Measurements from ENCODE around the gene LDLRAP1.

DNA sequence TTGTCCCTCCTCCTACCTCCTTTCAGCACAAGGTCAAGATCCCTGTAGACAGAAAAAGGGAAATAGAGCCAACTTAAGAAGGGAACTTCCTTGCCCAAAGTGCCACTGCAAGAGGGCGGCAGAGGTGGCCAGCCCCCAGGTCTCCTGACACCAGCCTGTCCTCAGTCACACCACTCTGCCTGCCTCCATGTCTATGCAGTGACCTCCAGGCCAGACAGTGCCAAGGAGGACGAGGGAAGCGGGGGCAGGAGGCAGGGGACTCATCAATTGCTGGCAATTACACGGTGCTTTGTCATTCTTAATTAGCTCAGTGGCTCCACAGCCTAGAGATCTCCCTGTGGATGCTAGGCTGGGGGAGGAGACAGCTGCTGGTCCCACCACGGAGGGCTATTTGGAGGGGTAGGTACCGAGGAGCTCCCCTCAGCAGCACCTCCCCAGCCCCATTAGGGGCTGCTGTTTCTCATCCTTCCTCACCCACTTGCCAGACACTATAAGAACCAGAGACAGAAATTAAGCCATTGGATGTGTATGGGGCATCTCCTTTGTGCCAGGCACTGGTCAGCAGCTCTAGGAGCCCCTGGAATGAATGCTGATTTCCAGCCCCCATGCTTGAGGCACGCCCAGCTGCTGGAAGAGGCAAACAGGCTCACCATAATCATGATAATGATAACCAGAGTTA is 6.1 kb upstream of the LDLRAP1 start:
- TF ChIP-seq, protein P1, sequence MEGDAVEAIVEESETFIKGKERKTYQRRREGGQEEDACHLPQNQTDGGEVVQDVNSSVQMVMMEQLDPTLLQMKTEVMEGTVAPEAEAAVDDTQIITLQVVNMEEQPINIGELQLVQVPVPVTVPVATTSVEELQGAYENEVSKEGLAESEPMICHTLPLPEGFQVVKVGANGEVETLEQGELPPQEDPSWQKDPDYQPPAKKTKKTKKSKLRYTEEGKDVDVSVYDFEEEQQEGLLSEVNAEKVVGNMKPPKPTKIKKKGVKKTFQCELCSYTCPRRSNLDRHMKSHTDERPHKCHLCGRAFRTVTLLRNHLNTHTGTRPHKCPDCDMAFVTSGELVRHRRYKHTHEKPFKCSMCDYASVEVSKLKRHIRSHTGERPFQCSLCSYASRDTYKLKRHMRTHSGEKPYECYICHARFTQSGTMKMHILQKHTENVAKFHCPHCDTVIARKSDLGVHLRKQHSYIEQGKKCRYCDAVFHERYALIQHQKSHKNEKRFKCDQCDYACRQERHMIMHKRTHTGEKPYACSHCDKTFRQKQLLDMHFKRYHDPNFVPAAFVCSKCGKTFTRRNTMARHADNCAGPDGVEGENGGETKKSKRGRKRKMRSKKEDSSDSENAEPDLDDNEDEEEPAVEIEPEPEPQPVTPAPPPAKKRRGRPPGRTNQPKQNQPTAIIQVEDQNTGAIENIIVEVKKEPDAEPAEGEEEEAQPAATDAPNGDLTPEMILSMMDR (IDR thresholded peaks at IDR 0.05 in 2 of 3, conservative IDR thresholded peaks at IDR 0.05 in 1 of 3; ENCODE audit: borderline replicate concordance in 1 of 3, insufficient read depth in 1 of 3, low read depth in 2 of 3, low read length in 2 of 3): no peak
- TF ChIP-seq SP1 (IDR thresholded peaks at IDR 0.05; ENCODE audit: low read depth) (no peak), POLR2A (IDR thresholded peaks at IDR 0.05; ENCODE audit: borderline replicate concordance, extremely low read depth, insufficient read depth, insufficient read length) (no peak), EZH2phosphoT487 (IDR thresholded peaks at IDR 0.05; ENCODE audit: borderline replicate concordance) (no peak), POLR2AphosphoS5 (IDR thresholded peaks at IDR 0.05; ENCODE audit: low read depth, low read length) (no peak), RAD21 (IDR thresholded peaks at IDR 0.05; ENCODE audit: low read depth) (no peak), TCF7L2 (IDR thresholded peaks at IDR 0.05; ENCODE audit: borderline replicate concordance, extremely low read depth, insufficient read depth, insufficient read length) (no peak), MAX (IDR thresholded peaks at IDR 0.05) (no peak), EGR1 (IDR thresholded peaks at IDR 0.05; ENCODE audit: low read depth) (no peak), ZBTB33 (IDR thresholded peaks at IDR 0.05; ENCODE audit: extremely low read depth, insufficient replicate concordance, low read length) (no peak), ZFX (IDR thresholded peaks at IDR 0.05) (no peak), YY1 (IDR thresholded peaks at IDR 0.05; ENCODE audit: extremely low read depth, insufficient replicate concordance, low read depth, low read length) (no peak)
- TF ChIP-seq, protein P2, sequence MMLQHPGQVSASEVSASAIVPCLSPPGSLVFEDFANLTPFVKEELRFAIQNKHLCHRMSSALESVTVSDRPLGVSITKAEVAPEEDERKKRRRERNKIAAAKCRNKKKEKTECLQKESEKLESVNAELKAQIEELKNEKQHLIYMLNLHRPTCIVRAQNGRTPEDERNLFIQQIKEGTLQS (IDR thresholded peaks at IDR 0.05): no peak
- TF ChIP-seq, protein P3, sequence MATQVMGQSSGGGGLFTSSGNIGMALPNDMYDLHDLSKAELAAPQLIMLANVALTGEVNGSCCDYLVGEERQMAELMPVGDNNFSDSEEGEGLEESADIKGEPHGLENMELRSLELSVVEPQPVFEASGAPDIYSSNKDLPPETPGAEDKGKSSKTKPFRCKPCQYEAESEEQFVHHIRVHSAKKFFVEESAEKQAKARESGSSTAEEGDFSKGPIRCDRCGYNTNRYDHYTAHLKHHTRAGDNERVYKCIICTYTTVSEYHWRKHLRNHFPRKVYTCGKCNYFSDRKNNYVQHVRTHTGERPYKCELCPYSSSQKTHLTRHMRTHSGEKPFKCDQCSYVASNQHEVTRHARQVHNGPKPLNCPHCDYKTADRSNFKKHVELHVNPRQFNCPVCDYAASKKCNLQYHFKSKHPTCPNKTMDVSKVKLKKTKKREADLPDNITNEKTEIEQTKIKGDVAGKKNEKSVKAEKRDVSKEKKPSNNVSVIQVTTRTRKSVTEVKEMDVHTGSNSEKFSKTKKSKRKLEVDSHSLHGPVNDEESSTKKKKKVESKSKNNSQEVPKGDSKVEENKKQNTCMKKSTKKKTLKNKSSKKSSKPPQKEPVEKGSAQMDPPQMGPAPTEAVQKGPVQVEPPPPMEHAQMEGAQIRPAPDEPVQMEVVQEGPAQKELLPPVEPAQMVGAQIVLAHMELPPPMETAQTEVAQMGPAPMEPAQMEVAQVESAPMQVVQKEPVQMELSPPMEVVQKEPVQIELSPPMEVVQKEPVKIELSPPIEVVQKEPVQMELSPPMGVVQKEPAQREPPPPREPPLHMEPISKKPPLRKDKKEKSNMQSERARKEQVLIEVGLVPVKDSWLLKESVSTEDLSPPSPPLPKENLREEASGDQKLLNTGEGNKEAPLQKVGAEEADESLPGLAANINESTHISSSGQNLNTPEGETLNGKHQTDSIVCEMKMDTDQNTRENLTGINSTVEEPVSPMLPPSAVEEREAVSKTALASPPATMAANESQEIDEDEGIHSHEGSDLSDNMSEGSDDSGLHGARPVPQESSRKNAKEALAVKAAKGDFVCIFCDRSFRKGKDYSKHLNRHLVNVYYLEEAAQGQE (IDR thresholded peaks at IDR 0.05; ENCODE audit: low read depth): no peak

Measured in HCT116 (cell line).